Pancreas (tissue), 10 donors: Measurements from ENCODE around the gene PITRM1. TPM values are rescaled to one million over a fixed set of nuclear protein-coding genes. Genes with fewer than 3 reads are reported as not detected.

Source experiments
- ATAC-seq, 4 donors: fragments of 200-7000 bp; cut with Tn5 transposase; one replicate each; pipeline versions ENCODE4 v1.8.0 to v1.9.1; 2020; ENCODE audit warnings: mild to moderate bottlenecking in 4 of 4, moderate library complexity in 4 of 4
- DNase-seq, 6 donors: peaks; one replicate each; pipeline ENCODE4 v3.0.0-alpha.2; 2020
- FAIRE-seq: peaks from 2 replicates; lab custom pipeline; 2012; peaks lifted over from hg19 to GRCh38; lab: Jason Lieb, UNC
- H3K27ac ChIP-seq, 4 donors: fragments of 200-600 bp; sonication (generic); 1 replicate in 3 of 4; 2 replicates in 1 of 4; pipeline versions ENCODE4 v1.5.0 to v1.8.0; 2020
- H3K27me3 ChIP-seq, 4 donors: fragments of 200-600 bp; one replicate each; pipeline ENCODE4 v1.8.0; 2021
- H3K36me3 ChIP-seq, 3 donors: fragments of 200-600 bp; sonication (generic) in 1 of 3; one replicate each; pipeline versions ENCODE4 v1.5.0 to v1.8.0; 2020 to 2021
- H3K4me1 ChIP-seq, 3 donors: fragments of 200-600 bp; one replicate each; pipeline ENCODE4 v1.8.0; 2021
- H3K4me3 ChIP-seq, 4 donors: fragments of 200-600 bp; sonication (generic) in 2 of 4; one replicate each; pipeline versions ENCODE4 v1.5.0 to v1.8.0; 2020 to 2021
- H3K9me3 ChIP-seq, 4 donors: fragments of 200-600 bp; one replicate each; pipeline ENCODE4 v1.8.0; 2021
- CTCF ChIP-seq, 4 donors: fragments of 200-600 bp; sonication (generic) in 3 of 4; IDR thresholded peaks; one replicate each; pipeline versions ENCODE4 v1.5.0 to v1.8.0; 2021; ENCODE audit warnings: antibody characterized with exemption in 4 of 4
- WGBS, 2 donors: extraction: QIAGEN DNeasy Blood & Tissue Kit; methylation state at CpG; one replicate each; pipeline ENCODE4 v1.1.7; 2013; 5-methylcytosine and 5-hydroxymethylcytosine counted together
- intact Hi-C, 3 donors: fragments of 100-400 bp; cut with DNase I; formaldehyde crosslinking; loops; one replicate each; pipeline versions ENCODE4 v1.11.1 to v1.14.2; 2022
- polyA plus RNA-seq, 2 donors: library from polyadenylated mRNA; stranded (reverse); fragments of 200-250 nt; gene quantifications; one replicate each; pipeline ENCODE4 v1.2.3, GENCODE V29; 2013
- total RNA-seq, 6 donors: library from RNA; stranded (reverse); fragmentation: NEBNext Ultra II Directional in 4 of 6; extraction: Animal tissue kit (Norgen Biotek cat#: 25700) in 4 of 6; gene quantifications; one replicate each; pipeline versions ENCODE4 v1.2.1 to v1.2.4, GENCODE V29; 2021 to 2023
- donor health status: healthy with polysubstance abuse.
- donor health status: DM: no; HTN: no; CAD: no; lungs with moderate emphysema.
- donor health status: DM: no; HTN: no; CAD: no.
- donor health status: control.
- donor health status: control.
- donor health status: Bipolar disorder and iron deficiency.
- donor health status: DM: yes; HTN: yes; CAD: no.
- donor health status: DM: no; HTN: no; CAD: no.
- donor health status: DM: no; HTN: no; CAD: no.
- donor health status: DM: yes; HTN: yes; CAD: no.

PITRM1 gene
- total and polyA plus RNA-seq, 8 donors = 24.7 to 73.6 (median 31.5) TPM

GRCh38 chr10:3206511-3207157 is 34.1 kb upstream of the PITRM1 start:
- H3K36me3 ChIP-seq = no peaks in the 10 kb centered on the region
- no peak overlapping the region for H3K4me3 ChIP-seq
- TF ChIP-seq CTCF (IDR thresholded peaks at IDR 0.05) = no peak
- no peaks in the 10 kb centered on the region for H3K9me3 ChIP-seq
- 59 to 76% methylated on average over 11 of the region's 11 CpGs for WGBS, 2 donors
- H3K27me3 ChIP-seq = peaks cover 0 to 6% (median 0%) of the 10 kb centered on the region in 4 donors
- H3K4me1 ChIP-seq = no peaks in the 10 kb centered on the region
- ATAC-seq = no peak
- no peak overlapping the region for H3K27ac ChIP-seq
- intact Hi-C loops = loop anchor here in 1 of 3 donors (10.0 kb wide), 1 partner anchor 1558 kb away; no protein-coding TSS in a partner anchor
- no peak for FAIRE-seq
- no peak for DNase-seq

- intact Hi-C loops = loop anchor here in 1 of 3 donors (10.0 kb wide), 1 partner anchor 1561 kb away; no protein-coding TSS in a partner anchor
- H3K4me3 ChIP-seq = no peak overlapping the region
- no peaks in the 10 kb centered on the region for H3K4me1 ChIP-seq
- ATAC-seq (no peak), DNase-seq (no peak), FAIRE-seq (no peak)
- peaks cover 0 to 6% (median 0%) of the 10 kb centered on the region in 4 donors for H3K27me3 ChIP-seq
- 45 to 47% methylated on average over 4 of the region's 4 CpGs for WGBS, 2 donors
- no peak for TF ChIP-seq CTCF (IDR thresholded peaks at IDR 0.05)
- no peaks in the 10 kb centered on the region for H3K36me3 ChIP-seq
- H3K27ac ChIP-seq = no peak overlapping the region
- H3K9me3 ChIP-seq = no peaks in the 10 kb centered on the region
Measured at GRCh38 chr10:3203972-3204371, 31.4 kb upstream of the PITRM1 start.

- Histone ChIP-seq H3K9me3 (no peaks in the 10 kb centered on the region), H3K27ac (no peak overlapping the region), H3K4me1 (no peaks in the 10 kb centered on the region), H3K27me3 (peaks cover 0 to 6% (median 0%) of the 10 kb centered on the region in 4 donors), H3K36me3 (no peaks in the 10 kb centered on the region), H3K4me3 (no peak overlapping the region)
- no peak for TF ChIP-seq CTCF (IDR thresholded peaks at IDR 0.05)
- intact Hi-C loops = loop anchor here in 1 of 3 donors (10.0 kb wide), 1 partner anchor 1562 kb away; no protein-coding TSS in a partner anchor
- 56 to 65% methylated on average over 11 of the region's 11 CpGs for WGBS, 2 donors
- ATAC-seq (no peak), DNase-seq (no peak), FAIRE-seq (no peak)
Measured at GRCh38 chr10:3203016-3203811, 30.6 kb upstream of the PITRM1 start.

- ATAC-seq (no peak), DNase-seq (no peak), FAIRE-seq (no peak)
- Histone ChIP-seq H3K27ac (no peak overlapping the region), H3K27me3 (no peaks in the 10 kb centered on the region), H3K4me3 (no peak overlapping the region), H3K36me3 (no peaks in the 10 kb centered on the region), H3K4me1 (peaks cover 0 to 5% (median 0%) of the 10 kb centered on the region in 3 donors), H3K9me3 (no peaks in the 10 kb centered on the region)
- no peak for TF ChIP-seq CTCF (IDR thresholded peaks at IDR 0.05)
- intact Hi-C loops = loop anchor here in 1 of 3 donors (10.0 kb wide), 1 partner anchor 1563 kb away; no protein-coding TSS in a partner anchor
- 53 to 58% methylated on average over 8 of the region's 8 CpGs for WGBS, 2 donors
Measured at GRCh38 chr10:3201796-3202195, 29.2 kb upstream of the PITRM1 start.
